HFFc6 (cell line): ENCODE data around the gene CDH3. TPM values are rescaled to one million over a fixed set of nuclear protein-coding genes. Genes with fewer than 3 reads are reported as not detected.

Experiments
- DNase-seq: peaks from one replicate; pipeline ENCODE4 v3.0.0-alpha.2; 2018
- H3K27ac Mint-ChIP-seq: 2 replicates; pipeline ENCODE4 v1.8.0; 2020; ENCODE audit warnings: mild to moderate bottlenecking, mixed read lengths
- H3K27me3 Mint-ChIP-seq: 2 replicates; pipeline ENCODE4 v1.8.0; 2021; ENCODE audit warnings: mild to moderate bottlenecking, moderate library complexity, mixed read lengths; ENCODE audit not compliant: insufficient read depth
- H3K36me3 Mint-ChIP-seq: 2 replicates; pipeline ENCODE4 v1.8.0; 2021; ENCODE audit warnings: low read depth, mixed read lengths
- H3K4me1 Mint-ChIP-seq: 2 replicates; pipeline ENCODE4 v1.8.0; 2020; ENCODE audit warnings: low read depth, mixed read lengths
- H3K4me3 Mint-ChIP-seq: 2 replicates; pipeline ENCODE4 v1.8.0; 2020; ENCODE audit warnings: mild to moderate bottlenecking, moderate library complexity, mixed read lengths
- H3K9me3 Mint-ChIP-seq: 2 replicates; pipeline ENCODE4 v1.8.0; 2020; ENCODE audit warnings: mild to moderate bottlenecking, mixed read lengths
- CTCF ChIP-seq: fragments of 200-600 bp; sonication (generic); IDR thresholded peaks from 2 replicates; pipeline ENCODE4 v1.5.0; 2021; ENCODE audit warnings: antibody characterized with exemption, mild to moderate bottlenecking
- total RNA-seq, 6 experiments: library from RNA; stranded (reverse); fragmentation: NEBNext Ultra II Directional; extraction: Animal tissue kit (Norgen Biotek cat#: 25700); gene quantifications; 2 replicates in 1 of 6; 3 replicates in 5 of 6; pipeline ENCODE4 v1.2.3, GENCODE V29; 2021

Gene CDH3
- total RNA-seq, 6 experiments from 2014 or later: 0.10 to 0.36 (median 0.13) TPM; not detected in 2

GRCh38 chr16:68642436-68643101 lies 2.5 kb upstream of the CDH3 start:
- 0 out of 2 replicates have a peak overlapping the region, but pooled peaks have one; percentile 9 for H3K4me3 Mint-ChIP-seq
- H3K4me1 Mint-ChIP-seq: peaks cover 13% of the 10 kb centered on the region
- no peak overlapping the region for H3K27ac Mint-ChIP-seq

GRCh38 chr16:68643227-68643626 lies 1.9 kb upstream of the CDH3 start:
- Mint-ChIP-seq H3K4me3 (no peak overlapping the region), H3K27ac (no peak overlapping the region), H3K9me3 (no peaks in the 10 kb centered on the region), H3K36me3 (no peaks in the 10 kb centered on the region; the same call in 1 of the 2 replicates), H3K27me3 (peaks cover 48% of the 10 kb centered on the region), H3K4me1 (peaks cover 13% of the 10 kb centered on the region)
- DNase-seq: no peak
- TF ChIP-seq CTCF: no peak

More at GRCh38 chr16:68642436-68643101, 2.5 kb upstream of the CDH3 start:
- no peak for TF ChIP-seq CTCF
- DNase-seq: no peak
- Mint-ChIP-seq H3K9me3 (no peaks in the 10 kb centered on the region), H3K36me3 (no peaks in the 10 kb centered on the region; the same call in 1 of the 2 replicates), H3K27me3 (peaks cover 45% of the 10 kb centered on the region)

GRCh38 chr16:68643847-68644246 lies 1.3 kb upstream of the CDH3 start:
- H3K36me3 Mint-ChIP-seq: no peaks in the 10 kb centered on the region; the same call in 1 of the 2 replicates

GRCh38 chr16:68644296-68644695 lies 814 bp upstream of the CDH3 start:
- H3K27ac Mint-ChIP-seq: no peak overlapping the region
- H3K4me1 Mint-ChIP-seq: peaks cover 13% of the 10 kb centered on the region
- DNase-seq: no peak
- H3K27me3 Mint-ChIP-seq: peaks cover 47% of the 10 kb centered on the region
- no peak overlapping the region; the same call in 1 of the 2 replicates for H3K4me3 Mint-ChIP-seq
- H3K36me3 Mint-ChIP-seq: no peaks in the 10 kb centered on the region; the same call in 1 of the 2 replicates
- no peak for TF ChIP-seq CTCF
- no peaks in the 10 kb centered on the region for H3K9me3 Mint-ChIP-seq

More at GRCh38 chr16:68643847-68644246, 1.3 kb upstream of the CDH3 start:
- H3K27ac Mint-ChIP-seq: no peak overlapping the region
- peaks cover 47% of the 10 kb centered on the region for H3K27me3 Mint-ChIP-seq
- DNase-seq: no peak
- H3K9me3 Mint-ChIP-seq: no peaks in the 10 kb centered on the region
- no peak for TF ChIP-seq CTCF
- H3K4me3 Mint-ChIP-seq: no peak overlapping the region
- H3K4me1 Mint-ChIP-seq: peaks cover 13% of the 10 kb centered on the region

GRCh38 chr16:68645494-68646388 lies 631 bp downstream of the CDH3 start:
- no peak for DNase-seq
- peaks cover 10% of the 10 kb centered on the region for H3K4me1 Mint-ChIP-seq
- H3K4me3 Mint-ChIP-seq: peak overlapping the region; percentile 30; the same call in 1 of the 2 replicates
- H3K9me3 Mint-ChIP-seq: no peaks in the 10 kb centered on the region
- H3K36me3 Mint-ChIP-seq: no peaks in the 10 kb centered on the region; the same call in 1 of the 2 replicates
- H3K27me3 Mint-ChIP-seq: peaks cover 52% of the 10 kb centered on the region
- H3K27ac Mint-ChIP-seq: no peak overlapping the region
- no peak for TF ChIP-seq CTCF
